Retinal pigment epithelial cell (primary cell): Measurements from ENCODE around the gene FITM2.
"Not testable (repeated sequence)": the region's sequence is repeated elsewhere in the genome, so short reads cannot be mapped to it uniquely, and the experiment has no call there.

Experiments used
- DNase-seq: peaks from one replicate; pipeline ENCODE4 v3.0.0-alpha.2; 2010; ENCODE audit warnings: low read depth
- H3K4me3 ChIP-seq: 2 replicates; pipeline ENCODE4 v1.5.1; 2011; ENCODE audit warnings: mild to moderate bottlenecking, low read length, control low read depth, moderate library complexity
- TF ChIP-seq, protein P1 (sequence below): conservative IDR thresholded peaks from 2 replicates; pipeline ENCODE4 v1.5.1; 2011; ENCODE audit warnings: low read depth, low read length, control low read depth, inconsistent platforms

FITM2 gene

DNA sequence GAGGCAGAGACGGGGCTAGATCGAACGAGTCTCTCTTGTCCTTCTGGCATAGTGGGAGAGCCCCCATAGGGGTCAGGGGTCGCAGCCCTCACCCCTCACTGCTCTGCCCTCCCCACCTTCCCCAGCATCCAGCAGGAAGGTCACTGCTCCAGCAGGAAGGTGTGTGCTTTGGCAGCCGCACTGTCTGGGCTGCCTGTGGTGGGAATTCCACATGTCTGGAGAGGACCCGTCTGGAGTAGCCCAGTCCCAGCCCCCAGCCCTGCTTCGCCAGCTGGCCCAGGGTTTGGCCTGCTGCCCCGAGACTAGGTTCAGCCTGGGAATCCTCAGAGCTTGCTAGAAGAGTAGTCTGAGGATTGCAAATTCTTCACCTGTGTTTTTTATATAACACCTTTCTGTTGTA lies 23.3 kb upstream of the FITM2 start:
- no peak overlapping the region for H3K4me3 ChIP-seq
- TF ChIP-seq, protein P1, sequence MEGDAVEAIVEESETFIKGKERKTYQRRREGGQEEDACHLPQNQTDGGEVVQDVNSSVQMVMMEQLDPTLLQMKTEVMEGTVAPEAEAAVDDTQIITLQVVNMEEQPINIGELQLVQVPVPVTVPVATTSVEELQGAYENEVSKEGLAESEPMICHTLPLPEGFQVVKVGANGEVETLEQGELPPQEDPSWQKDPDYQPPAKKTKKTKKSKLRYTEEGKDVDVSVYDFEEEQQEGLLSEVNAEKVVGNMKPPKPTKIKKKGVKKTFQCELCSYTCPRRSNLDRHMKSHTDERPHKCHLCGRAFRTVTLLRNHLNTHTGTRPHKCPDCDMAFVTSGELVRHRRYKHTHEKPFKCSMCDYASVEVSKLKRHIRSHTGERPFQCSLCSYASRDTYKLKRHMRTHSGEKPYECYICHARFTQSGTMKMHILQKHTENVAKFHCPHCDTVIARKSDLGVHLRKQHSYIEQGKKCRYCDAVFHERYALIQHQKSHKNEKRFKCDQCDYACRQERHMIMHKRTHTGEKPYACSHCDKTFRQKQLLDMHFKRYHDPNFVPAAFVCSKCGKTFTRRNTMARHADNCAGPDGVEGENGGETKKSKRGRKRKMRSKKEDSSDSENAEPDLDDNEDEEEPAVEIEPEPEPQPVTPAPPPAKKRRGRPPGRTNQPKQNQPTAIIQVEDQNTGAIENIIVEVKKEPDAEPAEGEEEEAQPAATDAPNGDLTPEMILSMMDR = no peak
- DNase-seq = no peak

DNA sequence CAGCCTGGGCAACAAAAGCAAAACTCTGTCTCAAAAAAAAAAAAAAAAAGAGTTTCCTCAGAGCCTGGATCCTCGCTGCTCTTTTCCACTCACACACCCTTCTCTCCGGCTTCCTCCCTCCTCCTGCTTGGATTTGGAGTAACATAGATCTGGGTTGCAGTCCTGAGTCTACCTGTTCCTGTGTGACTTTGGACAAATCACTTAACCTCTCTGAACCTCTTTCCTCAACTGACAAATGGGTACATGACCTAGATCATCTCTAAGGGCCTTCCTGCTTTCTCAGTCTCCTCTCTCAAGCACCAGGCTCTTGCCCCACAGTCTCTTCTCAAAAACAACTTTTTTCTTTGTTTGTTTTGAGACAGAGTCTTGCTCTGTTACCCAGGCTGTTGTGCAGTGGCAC lies 20.2 kb upstream of the FITM2 start:
- TF ChIP-seq, protein P1 = no peak
- no peak overlapping the region for H3K4me3 ChIP-seq
- no peak for DNase-seq

GRCh38 chr20:44328428-44328827 lies 17.4 kb upstream of the FITM2 start:
- DNase-seq = no peak
- TF ChIP-seq, protein P1 = no peak

GRCh38 chr20:44327748-44328147 lies 16.7 kb upstream of the FITM2 start:
- not testable (repeated sequence) for H3K4me3 ChIP-seq, DNase-seq

More at GRCh38 chr20:44328428-44328827, 17.4 kb upstream of the FITM2 start:
- H3K4me3 ChIP-seq = no peak overlapping the region

GRCh38 chr20:44326391-44327159 lies 15.6 kb upstream of the FITM2 start:
- H3K4me3 ChIP-seq = peak overlapping the region; percentile 23
- DNase-seq = no peak
- TF ChIP-seq, protein P1 = no peak

- TF ChIP-seq, protein P1 = no peak
- no peak for DNase-seq
- H3K4me3 ChIP-seq = no peak overlapping the region
Measured at GRCh38 chr20:44324343-44324742, 13.3 kb upstream of the FITM2 start.

GRCh38 chr20:44319839-44320422 lies 8.9 kb upstream of the FITM2 start:
- TF ChIP-seq, protein P1 = no peak
- no peak overlapping the region for H3K4me3 ChIP-seq
- no peak for DNase-seq
